ENCODE data around the gene RCAN2. TPM values are rescaled to one million over a fixed set of nuclear protein-coding genes. Genes with fewer than 3 reads are reported as not detected.

Gene RCAN2
- total and polyA plus RNA-seq, 2 experiments from 2014 or later, result 6.0 to 9.3 TPM

DNA sequence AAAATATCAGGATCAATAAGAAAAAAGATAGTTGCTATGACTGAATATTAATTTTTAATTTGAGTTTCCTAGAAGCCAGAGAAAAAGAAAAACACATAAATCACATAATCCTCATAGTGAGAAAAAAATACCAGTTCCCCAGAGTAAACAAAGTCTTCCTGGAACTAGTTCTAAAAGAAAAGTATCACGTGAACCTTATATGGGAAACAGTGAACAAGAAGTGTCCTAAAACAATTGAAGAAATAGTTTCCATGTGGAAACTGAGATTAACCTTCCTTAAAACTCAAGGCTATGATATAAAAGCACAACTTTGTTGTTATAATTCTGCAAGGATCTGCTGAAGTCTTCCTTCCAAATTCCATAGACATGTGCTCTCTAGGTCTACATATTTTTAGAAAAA, 50.6 kb downstream of the RCAN2 start:
- H3K9me2 ChIP-seq (ENCODE audit: insufficient read depth), result no peaks in the 10 kb centered on the region
- H3K27ac ChIP-seq (ENCODE audit: low read depth), result no peak overlapping the region
- Mint-ChIP-seq H3K4me1 (peaks cover 4% of the 10 kb centered on the region), H3K9me3 (peaks cover 9% of the 10 kb centered on the region; the same call in 2 of the 3 replicates), H3K36me3 (ENCODE audit: low read depth) (peaks cover 8% of the 10 kb centered on the region; the same call in 2 of the 3 replicates), H3K4me3 (no peak overlapping the region), H3K27me3 (ENCODE audit: insufficient read depth, low read depth, poor library complexity) (peaks cover 1% of the 10 kb centered on the region), H3K27ac (no peak overlapping the region; the same call in 1 of the 2 replicates)
- TF ChIP-seq EZH2phosphoT487 (IDR thresholded peaks at IDR 0.05; ENCODE audit: unreplicated experiment) (no peak), EZH2 (IDR thresholded peaks at IDR 0.05; ENCODE audit: low read depth, unreplicated experiment) (no peak), ZNF331 (CRISPR knock-in tag; IDR thresholded peaks at IDR 0.05; ENCODE audit: low read depth) (no peak), POLR2AphosphoS5 (IDR thresholded peaks at IDR 0.05; ENCODE audit: low read depth) (no peak), NANOG (IDR thresholded peaks at IDR 0.05; ENCODE audit: borderline replicate concordance) (no peak), ZNF114 (CRISPR knock-in tag; IDR thresholded peaks at IDR 0.05) (no peak), CREB1 (CRISPR knock-in tag; IDR thresholded peaks at IDR 0.05; ENCODE audit: low read depth) (no peak), JUNB (IDR thresholded peaks at IDR 0.05; ENCODE audit: unreplicated experiment) (no peak), STAT1 (IDR thresholded peaks at IDR 0.05; ENCODE audit: unreplicated experiment) (no peak)
- TF ChIP-seq, protein P1, sequence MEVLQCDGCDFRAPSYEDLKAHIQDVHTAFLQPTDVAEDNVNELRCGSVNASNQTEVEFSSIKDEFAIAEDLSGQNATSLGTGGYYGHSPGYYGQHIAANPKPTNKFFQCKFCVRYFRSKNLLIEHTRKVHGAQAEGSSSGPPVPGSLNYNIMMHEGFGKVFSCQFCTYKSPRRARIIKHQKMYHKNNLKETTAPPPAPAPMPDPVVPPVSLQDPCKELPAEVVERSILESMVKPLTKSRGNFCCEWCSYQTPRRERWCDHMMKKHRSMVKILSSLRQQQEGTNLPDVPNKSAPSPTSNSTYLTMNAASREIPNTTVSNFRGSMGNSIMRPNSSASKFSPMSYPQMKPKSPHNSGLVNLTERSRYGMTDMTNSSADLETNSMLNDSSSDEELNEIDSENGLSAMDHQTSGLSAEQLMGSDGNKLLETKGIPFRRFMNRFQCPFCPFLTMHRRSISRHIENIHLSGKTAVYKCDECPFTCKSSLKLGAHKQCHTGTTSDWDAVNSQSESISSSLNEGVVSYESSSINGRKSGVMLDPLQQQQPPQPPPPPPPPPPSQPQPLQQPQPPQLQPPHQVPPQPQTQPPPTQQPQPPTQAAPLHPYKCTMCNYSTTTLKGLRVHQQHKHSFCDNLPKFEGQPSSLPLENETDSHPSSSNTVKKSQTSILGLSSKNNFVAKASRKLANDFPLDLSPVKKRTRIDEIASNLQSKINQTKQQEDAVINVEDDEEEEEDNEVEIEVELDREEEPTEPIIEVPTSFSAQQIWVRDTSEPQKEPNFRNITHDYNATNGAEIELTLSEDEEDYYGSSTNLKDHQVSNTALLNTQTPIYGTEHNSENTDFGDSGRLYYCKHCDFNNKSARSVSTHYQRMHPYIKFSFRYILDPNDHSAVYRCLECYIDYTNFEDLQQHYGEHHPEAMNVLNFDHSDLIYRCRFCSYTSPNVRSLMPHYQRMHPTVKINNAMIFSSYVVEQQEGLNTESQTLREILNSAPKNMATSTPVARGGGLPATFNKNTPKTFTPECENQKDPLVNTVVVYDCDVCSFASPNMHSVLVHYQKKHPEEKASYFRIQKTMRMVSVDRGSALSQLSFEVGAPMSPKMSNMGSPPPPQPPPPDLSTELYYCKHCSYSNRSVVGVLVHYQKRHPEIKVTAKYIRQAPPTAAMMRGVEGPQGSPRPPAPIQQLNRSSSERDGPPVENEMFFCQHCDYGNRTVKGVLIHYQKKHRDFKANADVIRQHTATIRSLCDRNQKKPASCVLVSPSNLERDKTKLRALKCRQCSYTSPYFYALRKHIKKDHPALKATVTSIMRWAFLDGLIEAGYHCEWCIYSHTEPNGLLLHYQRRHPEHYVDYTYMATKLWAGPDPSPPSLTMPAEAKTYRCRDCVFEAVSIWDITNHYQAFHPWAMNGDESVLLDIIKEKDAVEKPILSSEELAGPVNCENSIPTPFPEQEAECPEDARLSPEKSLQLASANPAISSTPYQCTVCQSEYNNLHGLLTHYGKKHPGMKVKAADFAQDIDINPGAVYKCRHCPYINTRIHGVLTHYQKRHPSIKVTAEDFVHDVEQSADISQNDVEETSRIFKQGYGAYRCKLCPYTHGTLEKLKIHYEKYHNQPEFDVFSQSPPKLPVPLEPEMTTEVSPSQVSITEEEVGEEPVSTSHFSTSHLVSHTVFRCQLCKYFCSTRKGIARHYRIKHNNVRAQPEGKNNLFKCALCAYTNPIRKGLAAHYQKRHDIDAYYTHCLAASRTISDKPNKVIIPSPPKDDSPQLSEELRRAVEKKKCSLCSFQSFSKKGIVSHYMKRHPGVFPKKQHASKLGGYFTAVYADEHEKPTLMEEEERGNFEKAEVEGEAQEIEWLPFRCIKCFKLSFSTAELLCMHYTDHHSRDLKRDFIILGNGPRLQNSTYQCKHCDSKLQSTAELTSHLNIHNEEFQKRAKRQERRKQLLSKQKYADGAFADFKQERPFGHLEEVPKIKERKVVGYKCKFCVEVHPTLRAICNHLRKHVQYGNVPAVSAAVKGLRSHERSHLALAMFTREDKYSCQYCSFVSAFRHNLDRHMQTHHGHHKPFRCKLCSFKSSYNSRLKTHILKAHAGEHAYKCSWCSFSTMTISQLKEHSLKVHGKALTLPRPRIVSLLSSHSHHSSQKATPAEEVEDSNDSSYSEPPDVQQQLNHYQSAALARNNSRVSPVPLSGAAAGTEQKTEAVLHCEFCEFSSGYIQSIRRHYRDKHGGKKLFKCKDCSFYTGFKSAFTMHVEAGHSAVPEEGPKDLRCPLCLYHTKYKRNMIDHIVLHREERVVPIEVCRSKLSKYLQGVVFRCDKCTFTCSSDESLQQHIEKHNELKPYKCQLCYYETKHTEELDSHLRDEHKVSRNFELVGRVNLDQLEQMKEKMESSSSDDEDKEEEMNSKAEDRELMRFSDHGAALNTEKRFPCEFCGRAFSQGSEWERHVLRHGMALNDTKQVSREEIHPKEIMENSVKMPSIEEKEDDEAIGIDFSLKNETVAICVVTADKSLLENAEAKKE (CRISPR knock-in tag; IDR thresholded peaks at IDR 0.05), result no peak
- TF ChIP-seq, protein P2, sequence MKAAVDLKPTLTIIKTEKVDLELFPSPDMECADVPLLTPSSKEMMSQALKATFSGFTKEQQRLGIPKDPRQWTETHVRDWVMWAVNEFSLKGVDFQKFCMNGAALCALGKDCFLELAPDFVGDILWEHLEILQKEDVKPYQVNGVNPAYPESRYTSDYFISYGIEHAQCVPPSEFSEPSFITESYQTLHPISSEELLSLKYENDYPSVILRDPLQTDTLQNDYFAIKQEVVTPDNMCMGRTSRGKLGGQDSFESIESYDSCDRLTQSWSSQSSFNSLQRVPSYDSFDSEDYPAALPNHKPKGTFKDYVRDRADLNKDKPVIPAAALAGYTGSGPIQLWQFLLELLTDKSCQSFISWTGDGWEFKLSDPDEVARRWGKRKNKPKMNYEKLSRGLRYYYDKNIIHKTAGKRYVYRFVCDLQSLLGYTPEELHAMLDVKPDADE (IDR thresholded peaks at IDR 0.05), result no peak
- DNase-seq (ENCODE audit: low spot score), result no peak
- no peaks in the 10 kb centered on the region for H3K79me2 ChIP-seq (replicated peaks; ENCODE audit: insufficient read depth)
- H3K4me1 ChIP-seq (ENCODE audit: insufficient read depth), result peaks cover 4% of the 10 kb centered on the region; the same call in 1 of the 2 replicates
- no peak overlapping the region for H3K4me2 ChIP-seq
- no peaks in the 10 kb centered on the region for H3F3A ChIP-seq (replicated peaks; ENCODE audit: low read depth)
- no peak overlapping the region for H2AFZ ChIP-seq
- no peak overlapping the region for H3K4me3 ChIP-seq
- no peaks in the 10 kb centered on the region for H3K36me3 ChIP-seq (ENCODE audit: insufficient read depth)
- ATAC-seq, result no peak
- H3K27me3 ChIP-seq (ENCODE audit: insufficient read depth), result no peaks in the 10 kb centered on the region
- H4K20me1 ChIP-seq (replicated peaks; ENCODE audit: insufficient read depth), result no peaks in the 10 kb centered on the region
